HEK293 (cell line): ENCODE measurements around the gene MSI2.

Experiments used
- BCL6B ChIP-seq: fragments of 450-650 bp; formaldehyde crosslinking; IDR thresholded peaks from 2 replicates; pipeline ENCODE4 v1.5.1; 2017; ENCODE audit warnings: missing biosample characterization, missing genetic modification characterization
- EGR2 ChIP-seq: fragments of 450-650 bp; formaldehyde crosslinking; IDR thresholded peaks from 2 replicates; pipeline ENCODE4 v1.5.1; 2016; ENCODE audit warnings: low read depth, missing biosample characterization, missing genetic modification characterization
- ELK4 ChIP-seq: IDR thresholded peaks from 2 replicates; pipeline ENCODE4 v1.6.1; 2011; ENCODE audit warnings: mild to moderate bottlenecking, low read depth, low read length, borderline replicate concordance
- KLF7 ChIP-seq: fragments of 450-650 bp; formaldehyde crosslinking; IDR thresholded peaks from 2 replicates; pipeline ENCODE4 v1.5.1; 2016; ENCODE audit warnings: missing biosample characterization, missing genetic modification characterization, borderline replicate concordance
- PRDM10 ChIP-seq: fragments of 450-650 bp; formaldehyde crosslinking; IDR thresholded peaks from 2 replicates; pipeline ENCODE4 v1.5.1; 2016; ENCODE audit warnings: missing biosample characterization, missing genetic modification characterization
- PRDM4 ChIP-seq: fragments of 450-650 bp; formaldehyde crosslinking; IDR thresholded peaks from 2 replicates; pipeline ENCODE4 v1.5.1; 2017; ENCODE audit warnings: missing biosample characterization, missing genetic modification characterization
- REPIN1 ChIP-seq: fragments of 450-650 bp; formaldehyde crosslinking; IDR thresholded peaks from 2 replicates; pipeline ENCODE4 v1.5.1; 2017; ENCODE audit warnings: missing biosample characterization, missing genetic modification characterization, low read depth
- SETDB1 ChIP-seq: IDR thresholded peaks from one replicate; pipeline ENCODE4 v1.6.1; 2017; ENCODE audit warnings: mild to moderate bottlenecking, low read length, moderate library complexity, mixed read lengths; ENCODE audit not compliant: insufficient read length
- TRIM28 ChIP-seq: IDR thresholded peaks from 2 replicates; pipeline ENCODE4 v1.6.1; 2011; ENCODE audit warnings: low read length, control low read depth, borderline replicate concordance
- ZBTB44 ChIP-seq: fragments of 450-650 bp; IDR thresholded peaks from 2 replicates; pipeline ENCODE4 v1.5.1; 2018; ENCODE audit warnings: missing biosample characterization, mild to moderate bottlenecking, missing genetic modification characterization
- ZNF10 ChIP-seq: fragments of 450-650 bp; formaldehyde crosslinking; IDR thresholded peaks from 2 replicates; pipeline ENCODE4 v1.5.1; 2017; ENCODE audit warnings: missing biosample characterization, missing genetic modification characterization
- ZNF112 ChIP-seq: fragments of 450-650 bp; formaldehyde crosslinking; IDR thresholded peaks from 2 replicates; pipeline ENCODE4 v1.5.0; 2017; ENCODE audit warnings: missing biosample characterization, missing genetic modification characterization
- ZNF121 ChIP-seq: fragments of 450-650 bp; formaldehyde crosslinking; IDR thresholded peaks from 2 replicates; pipeline ENCODE4 v1.5.1; 2016; ENCODE audit warnings: missing biosample characterization, missing genetic modification characterization
- ZNF133 ChIP-seq: fragments of 450-650 bp; formaldehyde crosslinking; IDR thresholded peaks from 2 replicates; pipeline ENCODE4 v1.5.1; 2016; ENCODE audit warnings: missing biosample characterization, missing genetic modification characterization
- ZNF155 ChIP-seq: fragments of 450-650 bp; formaldehyde crosslinking; IDR thresholded peaks from 2 replicates; pipeline ENCODE4 v1.5.1; 2016; ENCODE audit warnings: missing biosample characterization, missing genetic modification characterization
- ZNF24 ChIP-seq: fragments of 450-650 bp; formaldehyde crosslinking; IDR thresholded peaks from 2 replicates; pipeline ENCODE4 v1.5.1; 2016; ENCODE audit warnings: missing biosample characterization, missing genetic modification characterization
- ZNF292 ChIP-seq: fragments of 450-650 bp; formaldehyde crosslinking; IDR thresholded peaks from 2 replicates; pipeline ENCODE4 v1.5.1; 2016; ENCODE audit warnings: low read depth, missing biosample characterization, missing genetic modification characterization, borderline replicate concordance
- ZNF324 ChIP-seq: fragments of 450-650 bp; formaldehyde crosslinking; IDR thresholded peaks from 2 replicates; pipeline ENCODE4 v1.5.1; 2016; ENCODE audit warnings: missing biosample characterization, missing genetic modification characterization
- ZNF354C ChIP-seq: fragments of 450-650 bp; formaldehyde crosslinking; IDR thresholded peaks from 2 replicates; pipeline ENCODE4 v1.5.1; 2016; ENCODE audit warnings: missing biosample characterization, missing genetic modification characterization, low read depth, borderline replicate concordance
- ZNF449 ChIP-seq: fragments of 450-650 bp; formaldehyde crosslinking; IDR thresholded peaks from 2 replicates; pipeline ENCODE4 v1.5.1; 2017; ENCODE audit warnings: missing biosample characterization, mild to moderate bottlenecking, missing genetic modification characterization, moderate library complexity
- ZNF555 ChIP-seq: fragments of 450-650 bp; formaldehyde crosslinking; conservative IDR thresholded peaks from 2 replicates; pipeline ENCODE4 v1.5.1; 2017; ENCODE audit warnings: missing biosample characterization, mild to moderate bottlenecking, missing genetic modification characterization, inconsistent platforms
- ZNF561 ChIP-seq: fragments of 450-650 bp; IDR thresholded peaks from 2 replicates; pipeline ENCODE4 v1.5.1; 2018; ENCODE audit warnings: missing biosample characterization, missing genetic modification characterization, borderline replicate concordance
- ZNF571 ChIP-seq: fragments of 450-650 bp; formaldehyde crosslinking; IDR thresholded peaks from 2 replicates; pipeline ENCODE4 v1.5.0; 2017; ENCODE audit warnings: missing biosample characterization, missing genetic modification characterization
- ZNF645 ChIP-seq: fragments of 450-650 bp; formaldehyde crosslinking; IDR thresholded peaks from 2 replicates; pipeline ENCODE4; 2016; ENCODE audit warnings: missing biosample characterization, missing genetic modification characterization
- ZNF670 ChIP-seq: fragments of 450-650 bp; formaldehyde crosslinking; IDR thresholded peaks from 2 replicates; pipeline ENCODE4 v1.5.1; 2016; ENCODE audit warnings: missing biosample characterization, missing genetic modification characterization, low read depth
- ZNF707 ChIP-seq: fragments of 450-650 bp; formaldehyde crosslinking; IDR thresholded peaks from 2 replicates; pipeline ENCODE4 v1.5.1; 2016; ENCODE audit warnings: missing biosample characterization, missing genetic modification characterization

Gene MSI2

GRCh38 chr17:57544834-57545463 lies 288.6 kb downstream of the MSI2 start (continued):
- TF ChIP-seq ZNF449 (tag by site-specific recombination): no peak
- TF ChIP-seq ZNF24: peak; percentile 72
- TF ChIP-seq PRDM10 (tag by site-specific recombination): no peak; the same call in 1 of the 2 replicates
- no peak for TF ChIP-seq ZNF645 (tag by site-specific recombination)
- no peak for TF ChIP-seq ELK4
- TF ChIP-seq EGR2: peak; percentile 43
- no peak for TF ChIP-seq ZNF112 (tag by site-specific recombination)
- no peak for TF ChIP-seq ZNF155 (tag by site-specific recombination)
- TF ChIP-seq ZNF707 (tag by site-specific recombination): no peak
- TF ChIP-seq REPIN1 (tag by site-specific recombination): no peak
- TF ChIP-seq TRIM28: no peak
- 0 out of 2 replicates have a peak, but pooled peaks have one; percentile 14 for TF ChIP-seq BCL6B
- TF ChIP-seq PRDM4 (tag by site-specific recombination): peak; percentile 65
- no peak for TF ChIP-seq ZNF133 (tag by site-specific recombination)
- TF ChIP-seq ZBTB44 (tag by site-specific recombination): peak; percentile 62; the same call in 1 of the 2 replicates
- no peak for TF ChIP-seq SETDB1
- no peak for TF ChIP-seq ZNF292 (tag by site-specific recombination)
- TF ChIP-seq ZNF10 (tag by site-specific recombination): peak; percentile 20; the same call in 1 of the 2 replicates
- no peak for TF ChIP-seq ZNF324 (tag by site-specific recombination)
- TF ChIP-seq ZNF121: no peak
- peak; percentile 65; the same call in 1 of the 2 replicates for TF ChIP-seq ZNF561
- no peak for TF ChIP-seq ZNF555 (tag by site-specific recombination)
- TF ChIP-seq ZNF571 (tag by site-specific recombination): no peak
- TF ChIP-seq KLF7 (tag by site-specific recombination): no peak; the same call in 1 of the 2 replicates
- no peak for TF ChIP-seq ZNF670 (tag by site-specific recombination)
- TF ChIP-seq ZNF354C (tag by site-specific recombination): no peak
